Neural cell (in vitro differentiated cells): Measurements from ENCODE around the gene PCDH9. TPM values are rescaled to one million over a fixed set of nuclear protein-coding genes. Genes with fewer than 3 reads are reported as not detected.

Source experiments
- H2AFZ ChIP-seq: fragments of 200-600, 300-800 bp; sonication (generic), shearing (Covaris generic); 2 replicates; pipeline ENCODE4 v1.6.0; 2014; ENCODE audit warnings: low read depth, mild to moderate bottlenecking, antibody characterized with exemption, low read length, moderate library complexity
- H3F3A ChIP-seq: fragments of 200-600 bp; shearing (Covaris generic); 2 replicates; pipeline ENCODE4 v1.6.1; 2016; ENCODE audit warnings: mild to moderate bottlenecking, moderate library complexity, mixed read lengths, antibody characterized with exemption, low read length; ENCODE audit not compliant: insufficient read depth, poor library complexity, severe bottlenecking
- H3K27ac ChIP-seq: fragments of 200-600, 300-800 bp; sonication (generic), shearing (Covaris generic); 2 replicates; pipeline ENCODE4 v1.5.1; 2014; ENCODE audit warnings: mild to moderate bottlenecking, low read length, moderate library complexity
- H3K27me3 ChIP-seq: fragments of 300-800, 200-600 bp; sonication (generic), shearing (Covaris generic); 2 replicates; pipeline ENCODE4 v1.6.0; 2014; ENCODE audit warnings: mild to moderate bottlenecking, low read depth, low read length, moderate library complexity; ENCODE audit not compliant: insufficient read depth
- H3K36me3 ChIP-seq: fragments of 300-800, 200-600 bp; sonication (generic), shearing (Covaris generic); 2 replicates; pipeline ENCODE4 v1.5.1; 2014; ENCODE audit warnings: mild to moderate bottlenecking, antibody characterized with exemption, low read length, moderate library complexity; ENCODE audit not compliant: insufficient read depth
- H3K4me2 ChIP-seq: fragments of 300-800, 200-600 bp; sonication (generic), shearing (Covaris generic); 2 replicates; pipeline ENCODE4 v1.6.0; 2014; ENCODE audit warnings: mild to moderate bottlenecking, low read length
- H3K4me3 ChIP-seq: fragments of 300-800, 200-600 bp; sonication (generic), shearing (Covaris generic); 2 replicates; pipeline ENCODE4 v1.5.1; 2014; ENCODE audit warnings: mild to moderate bottlenecking, low read length, moderate library complexity
- H3K79me2 ChIP-seq: fragments of 200-600 bp; shearing (Covaris generic); replicated peaks from 2 replicates; pipeline ENCODE4 v1.6.0; 2014; ENCODE audit warnings: mild to moderate bottlenecking, low read length, moderate library complexity; ENCODE audit not compliant: insufficient read depth
- H3K9ac ChIP-seq: fragments of 300-800, 200-600 bp; sonication (generic), shearing (Covaris generic); 2 replicates; pipeline ENCODE4 v1.6.1; 2016; ENCODE audit warnings: mild to moderate bottlenecking, low read length, mixed read lengths
- H3K9me2 ChIP-seq: fragments of 200-600 bp; shearing (Covaris generic); 2 replicates; pipeline ENCODE4 v1.6.1; 2016; ENCODE audit warnings: mild to moderate bottlenecking, low read length, mixed read lengths; ENCODE audit not compliant: insufficient read depth
- H3K9me3 ChIP-seq: fragments of 200-600, 300-800 bp; sonication (generic), shearing (Covaris generic); 2 replicates; pipeline ENCODE4 v1.6.1; 2016; ENCODE audit warnings: mild to moderate bottlenecking, mixed run types, low read length, moderate library complexity, mixed read lengths
- H4K20me1 ChIP-seq: fragments of 200-600 bp; shearing (Covaris generic); 2 replicates; pipeline ENCODE4 v1.6.1; 2016; ENCODE audit warnings: mild to moderate bottlenecking, mixed run types; ENCODE audit not compliant: insufficient read depth
- EP300 ChIP-seq: fragments of 450-650 bp; conservative IDR thresholded peaks from 2 replicates; pipeline ENCODE4 v1.6.1; 2014; ENCODE audit warnings: antibody characterized with exemption, mild to moderate bottlenecking, moderate library complexity; ENCODE audit not compliant: poor library complexity, severe bottlenecking
- EZH2 ChIP-seq: fragments of 200-600, 300-800 bp; shearing (Covaris generic), sonication (generic); IDR thresholded peaks from 2 replicates; pipeline ENCODE4 v1.6.1; 2014; ENCODE audit warnings: antibody characterized with exemption, low read length, borderline replicate concordance, mild to moderate bottlenecking; ENCODE audit not compliant: insufficient read depth, poor library complexity, severe bottlenecking
- MXI1 ChIP-seq: fragments of 450-650 bp; conservative IDR thresholded peaks from 2 replicates; pipeline ENCODE4 v1.6.1; 2014; ENCODE audit warnings: antibody characterized with exemption, mild to moderate bottlenecking; ENCODE audit not compliant: poor library complexity, severe bottlenecking
- POLR2AphosphoS5 ChIP-seq: IDR thresholded peaks from 2 replicates; pipeline ENCODE4 v1.6.1; 2012
- RAD21 ChIP-seq: fragments of 450-650 bp; conservative IDR thresholded peaks from 2 replicates; pipeline ENCODE4 v1.6.1; 2014; ENCODE audit warnings: antibody characterized with exemption, mild to moderate bottlenecking, moderate library complexity
- SMC3 ChIP-seq: fragments of 450-650 bp; conservative IDR thresholded peaks from 2 replicates; pipeline ENCODE4 v1.6.1; 2014; ENCODE audit warnings: antibody characterized with exemption, mild to moderate bottlenecking, moderate library complexity; ENCODE audit not compliant: poor library complexity
- TAF1 ChIP-seq: IDR thresholded peaks from 2 replicates; pipeline ENCODE4 v1.6.1; 2012; ENCODE audit warnings: low read depth
- polyA plus RNA-seq: library from polyadenylated mRNA; depleted of rRNA; stranded (reverse); fragments of >200 nt; gene quantifications from 2 replicates; pipeline ENCODE4 v1.2.3, GENCODE V29; 2014
- TF ChIP-seq, protein P1 (sequence below): fragments of 450-650 bp; IDR thresholded peaks from 2 replicates; pipeline ENCODE4 v1.5.1; 2014; ENCODE audit warnings: antibody characterized with exemption, mild to moderate bottlenecking, moderate library complexity; ENCODE audit not compliant: poor library complexity, severe bottlenecking
- TF ChIP-seq, protein P2 (sequence below): IDR thresholded peaks from 2 replicates; pipeline ENCODE4 v1.6.1; 2012; ENCODE audit warnings: borderline replicate concordance

PCDH9 gene
- polyA plus RNA-seq, 1 donor from 2014 or later = 4.6 TPM

GRCh38 chr13:66655847-66656454 lies 574.2 kb downstream of the PCDH9 start:
- Histone ChIP-seq H4K20me1 (no peaks in the 10 kb centered on the region), H3K9ac (no peak overlapping the region), H2AFZ (no peak overlapping the region), H3K4me2 (no peak overlapping the region), H3K27me3 (no peaks in the 10 kb centered on the region), H3K79me2 (no peaks in the 10 kb centered on the region), H3K27ac (no peak overlapping the region), H3F3A (no peaks in the 10 kb centered on the region), H3K36me3 (no peaks in the 10 kb centered on the region), H3K9me3 (no peaks in the 10 kb centered on the region), H3K9me2 (no peaks in the 10 kb centered on the region), H3K4me3 (no peak overlapping the region)
- TF ChIP-seq POLR2AphosphoS5 (no peak), EZH2 (no peak), TAF1 (no peak), SMC3 (no peak), RAD21 (no peak), MXI1 (no peak), EP300 (no peak)
- TF ChIP-seq, protein P1, sequence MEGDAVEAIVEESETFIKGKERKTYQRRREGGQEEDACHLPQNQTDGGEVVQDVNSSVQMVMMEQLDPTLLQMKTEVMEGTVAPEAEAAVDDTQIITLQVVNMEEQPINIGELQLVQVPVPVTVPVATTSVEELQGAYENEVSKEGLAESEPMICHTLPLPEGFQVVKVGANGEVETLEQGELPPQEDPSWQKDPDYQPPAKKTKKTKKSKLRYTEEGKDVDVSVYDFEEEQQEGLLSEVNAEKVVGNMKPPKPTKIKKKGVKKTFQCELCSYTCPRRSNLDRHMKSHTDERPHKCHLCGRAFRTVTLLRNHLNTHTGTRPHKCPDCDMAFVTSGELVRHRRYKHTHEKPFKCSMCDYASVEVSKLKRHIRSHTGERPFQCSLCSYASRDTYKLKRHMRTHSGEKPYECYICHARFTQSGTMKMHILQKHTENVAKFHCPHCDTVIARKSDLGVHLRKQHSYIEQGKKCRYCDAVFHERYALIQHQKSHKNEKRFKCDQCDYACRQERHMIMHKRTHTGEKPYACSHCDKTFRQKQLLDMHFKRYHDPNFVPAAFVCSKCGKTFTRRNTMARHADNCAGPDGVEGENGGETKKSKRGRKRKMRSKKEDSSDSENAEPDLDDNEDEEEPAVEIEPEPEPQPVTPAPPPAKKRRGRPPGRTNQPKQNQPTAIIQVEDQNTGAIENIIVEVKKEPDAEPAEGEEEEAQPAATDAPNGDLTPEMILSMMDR = no peak
- TF ChIP-seq, protein P2, sequence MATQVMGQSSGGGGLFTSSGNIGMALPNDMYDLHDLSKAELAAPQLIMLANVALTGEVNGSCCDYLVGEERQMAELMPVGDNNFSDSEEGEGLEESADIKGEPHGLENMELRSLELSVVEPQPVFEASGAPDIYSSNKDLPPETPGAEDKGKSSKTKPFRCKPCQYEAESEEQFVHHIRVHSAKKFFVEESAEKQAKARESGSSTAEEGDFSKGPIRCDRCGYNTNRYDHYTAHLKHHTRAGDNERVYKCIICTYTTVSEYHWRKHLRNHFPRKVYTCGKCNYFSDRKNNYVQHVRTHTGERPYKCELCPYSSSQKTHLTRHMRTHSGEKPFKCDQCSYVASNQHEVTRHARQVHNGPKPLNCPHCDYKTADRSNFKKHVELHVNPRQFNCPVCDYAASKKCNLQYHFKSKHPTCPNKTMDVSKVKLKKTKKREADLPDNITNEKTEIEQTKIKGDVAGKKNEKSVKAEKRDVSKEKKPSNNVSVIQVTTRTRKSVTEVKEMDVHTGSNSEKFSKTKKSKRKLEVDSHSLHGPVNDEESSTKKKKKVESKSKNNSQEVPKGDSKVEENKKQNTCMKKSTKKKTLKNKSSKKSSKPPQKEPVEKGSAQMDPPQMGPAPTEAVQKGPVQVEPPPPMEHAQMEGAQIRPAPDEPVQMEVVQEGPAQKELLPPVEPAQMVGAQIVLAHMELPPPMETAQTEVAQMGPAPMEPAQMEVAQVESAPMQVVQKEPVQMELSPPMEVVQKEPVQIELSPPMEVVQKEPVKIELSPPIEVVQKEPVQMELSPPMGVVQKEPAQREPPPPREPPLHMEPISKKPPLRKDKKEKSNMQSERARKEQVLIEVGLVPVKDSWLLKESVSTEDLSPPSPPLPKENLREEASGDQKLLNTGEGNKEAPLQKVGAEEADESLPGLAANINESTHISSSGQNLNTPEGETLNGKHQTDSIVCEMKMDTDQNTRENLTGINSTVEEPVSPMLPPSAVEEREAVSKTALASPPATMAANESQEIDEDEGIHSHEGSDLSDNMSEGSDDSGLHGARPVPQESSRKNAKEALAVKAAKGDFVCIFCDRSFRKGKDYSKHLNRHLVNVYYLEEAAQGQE = no peak

GRCh38 chr13:66644855-66645460 lies 585.2 kb downstream of the PCDH9 start:
- Histone ChIP-seq H3K9me3 (no peaks in the 10 kb centered on the region), H2AFZ (no peak overlapping the region), H3K79me2 (no peaks in the 10 kb centered on the region), H3K36me3 (no peaks in the 10 kb centered on the region), H3K27me3 (no peaks in the 10 kb centered on the region), H4K20me1 (no peaks in the 10 kb centered on the region), H3K4me3 (no peak overlapping the region), H3F3A (no peaks in the 10 kb centered on the region), H3K4me2 (no peak overlapping the region), H3K27ac (no peak overlapping the region), H3K9me2 (no peaks in the 10 kb centered on the region), H3K9ac (no peak overlapping the region)
- TF ChIP-seq RAD21 = no peak
